Measurements from ENCODE around the gene YRDC. TPM values are rescaled to one million over a fixed set of nuclear protein-coding genes. Genes with fewer than 3 reads are reported as not detected.

YRDC gene
- total RNA-seq, 1 experiment from 2014 or later: 41.8 TPM

DNA sequence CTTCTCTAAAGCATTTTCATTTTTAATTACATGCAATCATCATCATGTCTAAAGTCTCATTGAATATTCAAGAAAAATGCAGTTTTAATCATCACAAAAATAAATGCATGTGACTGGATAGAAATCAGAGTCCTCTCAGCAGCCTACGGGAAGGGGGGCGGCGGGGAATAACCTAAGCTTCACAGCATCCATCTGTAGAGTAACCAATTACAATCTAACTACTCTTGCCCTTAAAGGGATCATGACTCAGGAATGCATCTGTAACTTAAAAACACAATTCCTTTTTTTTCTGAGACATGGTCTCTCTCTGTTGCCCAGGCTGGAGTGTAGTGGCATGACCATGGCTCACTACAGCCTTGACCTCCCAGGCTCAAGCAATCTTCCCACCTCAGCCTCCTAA lies 28.8 kb upstream of the YRDC start:
- H3K9ac ChIP-seq (ENCODE audit: low read length): no peak overlapping the region
- H3K4me2 ChIP-seq (ENCODE audit: low read length): no peak overlapping the region
- H3K9me2 ChIP-seq (replicated peaks; ENCODE audit: low read length): no peaks in the 10 kb centered on the region
- DNase-seq (no peak), ATAC-seq (no peak)
- H3K4me3 ChIP-seq (ENCODE audit: low read length): no peak overlapping the region
- POLR2A ChIA-PET (ENCODE audit: unreplicated experiment): no interaction called here
- no TSS peak for BruUV-seq (replicated peaks)
- H3K79me2 ChIP-seq (ENCODE audit: low read length): no peaks in the 10 kb centered on the region
- CTCF ChIA-PET: no interaction called here
- H3K27me3 ChIP-seq (ENCODE audit: low read length): no peaks in the 10 kb centered on the region
- TF ChIP-seq EZH2 (IDR thresholded peaks at IDR 0.05; ENCODE audit: low read length, unreplicated experiment) (no peak), EZH2phosphoT487 (IDR thresholded peaks at IDR 0.05; ENCODE audit: borderline replicate concordance, low read length) (no peak)
- TF ChIP-seq, protein P1, sequence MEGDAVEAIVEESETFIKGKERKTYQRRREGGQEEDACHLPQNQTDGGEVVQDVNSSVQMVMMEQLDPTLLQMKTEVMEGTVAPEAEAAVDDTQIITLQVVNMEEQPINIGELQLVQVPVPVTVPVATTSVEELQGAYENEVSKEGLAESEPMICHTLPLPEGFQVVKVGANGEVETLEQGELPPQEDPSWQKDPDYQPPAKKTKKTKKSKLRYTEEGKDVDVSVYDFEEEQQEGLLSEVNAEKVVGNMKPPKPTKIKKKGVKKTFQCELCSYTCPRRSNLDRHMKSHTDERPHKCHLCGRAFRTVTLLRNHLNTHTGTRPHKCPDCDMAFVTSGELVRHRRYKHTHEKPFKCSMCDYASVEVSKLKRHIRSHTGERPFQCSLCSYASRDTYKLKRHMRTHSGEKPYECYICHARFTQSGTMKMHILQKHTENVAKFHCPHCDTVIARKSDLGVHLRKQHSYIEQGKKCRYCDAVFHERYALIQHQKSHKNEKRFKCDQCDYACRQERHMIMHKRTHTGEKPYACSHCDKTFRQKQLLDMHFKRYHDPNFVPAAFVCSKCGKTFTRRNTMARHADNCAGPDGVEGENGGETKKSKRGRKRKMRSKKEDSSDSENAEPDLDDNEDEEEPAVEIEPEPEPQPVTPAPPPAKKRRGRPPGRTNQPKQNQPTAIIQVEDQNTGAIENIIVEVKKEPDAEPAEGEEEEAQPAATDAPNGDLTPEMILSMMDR (conservative IDR thresholded peaks at IDR 0.05; ENCODE audit: low read depth, low read length): no peak
- no peaks in the 10 kb centered on the region for H3F3A ChIP-seq (ENCODE audit: low read length, unreplicated experiment)
- H3K36me3 ChIP-seq (ENCODE audit: low read depth, low read length): peaks cover 44% of the 10 kb centered on the region
- H3K27ac ChIP-seq (ENCODE audit: low read length): no peak overlapping the region
- H3K4me1 ChIP-seq (ENCODE audit: insufficient read depth, low read length): peaks cover 5% of the 10 kb centered on the region; the same call in 1 of the 2 replicates
- no peak overlapping the region for H2AFZ ChIP-seq (ENCODE audit: low read length)
- intact Hi-C loops (cut with micrococcal nuclease): no loop called here
- H3K9me3 ChIP-seq (ENCODE audit: low read length): no peaks in the 10 kb centered on the region
- no peaks in the 10 kb centered on the region for H4K20me1 ChIP-seq (ENCODE audit: low read length)

DNA sequence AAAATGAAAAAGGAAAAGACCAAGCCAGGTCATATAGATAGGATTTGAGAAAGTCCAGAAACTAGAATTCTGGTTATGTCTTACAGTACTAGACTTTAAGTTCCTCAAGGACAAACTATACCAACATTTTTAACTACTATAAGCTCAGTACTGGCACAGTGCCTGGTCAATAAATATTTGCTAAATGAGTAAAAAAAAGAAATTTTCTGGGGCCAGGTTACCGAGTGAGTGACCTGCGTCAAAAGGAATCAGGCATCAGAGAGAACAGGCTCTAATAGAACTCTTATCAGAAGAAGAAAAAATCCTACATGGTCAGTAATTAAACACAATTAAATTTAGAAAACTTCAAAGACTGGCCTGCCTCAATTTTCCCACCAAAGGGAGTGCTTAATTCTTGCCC lies 23.8 kb upstream of the YRDC start:
- H3F3A ChIP-seq (ENCODE audit: low read length, unreplicated experiment): no peaks in the 10 kb centered on the region
- TF ChIP-seq EZH2 (IDR thresholded peaks at IDR 0.05; ENCODE audit: low read length, unreplicated experiment) (no peak), EZH2phosphoT487 (IDR thresholded peaks at IDR 0.05; ENCODE audit: borderline replicate concordance, low read length) (no peak)
- TF ChIP-seq, protein P1 (conservative IDR thresholded peaks at IDR 0.05; ENCODE audit: low read depth, low read length): no peak
- H2AFZ ChIP-seq (ENCODE audit: low read length): no peak overlapping the region
- no peaks in the 10 kb centered on the region for H3K9me2 ChIP-seq (replicated peaks; ENCODE audit: low read length)
- H3K36me3 ChIP-seq (ENCODE audit: low read depth, low read length): peaks cover 36% of the 10 kb centered on the region
- no peak overlapping the region for H3K4me3 ChIP-seq (ENCODE audit: low read length)
- peaks cover 5% of the 10 kb centered on the region; the same call in 1 of the 2 replicates for H3K4me1 ChIP-seq (ENCODE audit: insufficient read depth, low read length)
- no peaks in the 10 kb centered on the region for H3K9me3 ChIP-seq (ENCODE audit: low read length)
- H3K27me3 ChIP-seq (ENCODE audit: low read length): no peaks in the 10 kb centered on the region
- no peak overlapping the region for H3K9ac ChIP-seq (ENCODE audit: low read length)
- ATAC-seq (peak; percentile 67), DNase-seq (peak; percentile 65)
- no peaks in the 10 kb centered on the region for H4K20me1 ChIP-seq (ENCODE audit: low read length)
- ChIA-PET POLR2A (ENCODE audit: unreplicated experiment) (no interaction called here), CTCF (no interaction called here)
- no peak overlapping the region for H3K27ac ChIP-seq (ENCODE audit: low read length)
- BruUV-seq (replicated peaks): no TSS peak
- no peaks in the 10 kb centered on the region for H3K79me2 ChIP-seq (ENCODE audit: low read length)
- H3K4me2 ChIP-seq (ENCODE audit: low read length): no peak overlapping the region
- intact Hi-C loops (cut with micrococcal nuclease): no loop called here

DNA sequence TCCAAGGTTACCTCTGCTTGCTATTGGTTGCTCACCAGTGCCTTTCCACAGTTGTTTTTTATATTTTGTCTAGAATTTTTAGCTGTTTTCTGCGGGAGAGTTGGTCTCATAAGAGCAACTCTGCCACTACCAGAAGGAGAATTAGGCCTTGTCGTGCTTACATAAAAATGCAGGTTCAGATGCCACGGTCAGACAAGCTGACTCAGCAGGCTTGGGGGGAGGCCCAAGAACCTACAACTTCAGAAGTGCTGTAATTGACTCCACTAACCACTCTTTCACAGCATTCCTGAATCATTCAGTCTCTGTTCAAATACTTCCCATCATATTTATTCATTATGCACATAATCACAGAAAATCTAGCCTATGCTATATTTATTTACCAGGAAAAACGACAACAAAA lies 23.1 kb upstream of the YRDC start:
- Histone ChIP-seq H3K4me1 (ENCODE audit: insufficient read depth, low read length) (peaks cover 6% of the 10 kb centered on the region; the same call in 1 of the 2 replicates), H3K27me3 (ENCODE audit: low read length) (no peaks in the 10 kb centered on the region), H3K36me3 (ENCODE audit: low read depth, low read length) (peaks cover 32% of the 10 kb centered on the region), H3K9ac (ENCODE audit: low read length) (no peak overlapping the region), H3K9me2 (replicated peaks; ENCODE audit: low read length) (no peaks in the 10 kb centered on the region), H3K79me2 (ENCODE audit: low read length) (no peaks in the 10 kb centered on the region), H4K20me1 (ENCODE audit: low read length) (no peaks in the 10 kb centered on the region), H3K4me2 (ENCODE audit: low read length) (no peak overlapping the region), H3K27ac (ENCODE audit: low read length) (no peak overlapping the region), H3F3A (ENCODE audit: low read length, unreplicated experiment) (no peaks in the 10 kb centered on the region), H3K4me3 (ENCODE audit: low read length) (no peak overlapping the region), H3K9me3 (ENCODE audit: low read length) (no peaks in the 10 kb centered on the region), H2AFZ (ENCODE audit: low read length) (no peak overlapping the region)
- intact Hi-C loops (cut with micrococcal nuclease): no loop called here
- no TSS peak for BruUV-seq (replicated peaks)
- ATAC-seq (no peak), DNase-seq (no peak)
- TF ChIP-seq, protein P1 (conservative IDR thresholded peaks at IDR 0.05; ENCODE audit: low read depth, low read length): no peak
- TF ChIP-seq EZH2phosphoT487 (IDR thresholded peaks at IDR 0.05; ENCODE audit: borderline replicate concordance, low read length) (no peak), EZH2 (IDR thresholded peaks at IDR 0.05; ENCODE audit: low read length, unreplicated experiment) (no peak)
- ChIA-PET POLR2A (ENCODE audit: unreplicated experiment) (no interaction called here), CTCF (no interaction called here)

All from PC-3 (cell line).